GM19035 (cell line): Measurements from ENCODE around the gene COL13A1.

ENCODE experiments used
- ATAC-seq: cut with Tn5 transposase; IDR thresholded peaks from one replicate; pipeline ENCODE4 v1.9.1; 2021; ENCODE audit not compliant: unreplicated experiment

Gene COL13A1

GRCh38 chr10:69844698-69845097, 43.0 kb downstream of the COL13A1 start:
- no peak for ATAC-seq

GRCh38 chr10:69845574-69846292, 44.0 kb downstream of the COL13A1 start:
- ATAC-seq = no peak

DNA sequence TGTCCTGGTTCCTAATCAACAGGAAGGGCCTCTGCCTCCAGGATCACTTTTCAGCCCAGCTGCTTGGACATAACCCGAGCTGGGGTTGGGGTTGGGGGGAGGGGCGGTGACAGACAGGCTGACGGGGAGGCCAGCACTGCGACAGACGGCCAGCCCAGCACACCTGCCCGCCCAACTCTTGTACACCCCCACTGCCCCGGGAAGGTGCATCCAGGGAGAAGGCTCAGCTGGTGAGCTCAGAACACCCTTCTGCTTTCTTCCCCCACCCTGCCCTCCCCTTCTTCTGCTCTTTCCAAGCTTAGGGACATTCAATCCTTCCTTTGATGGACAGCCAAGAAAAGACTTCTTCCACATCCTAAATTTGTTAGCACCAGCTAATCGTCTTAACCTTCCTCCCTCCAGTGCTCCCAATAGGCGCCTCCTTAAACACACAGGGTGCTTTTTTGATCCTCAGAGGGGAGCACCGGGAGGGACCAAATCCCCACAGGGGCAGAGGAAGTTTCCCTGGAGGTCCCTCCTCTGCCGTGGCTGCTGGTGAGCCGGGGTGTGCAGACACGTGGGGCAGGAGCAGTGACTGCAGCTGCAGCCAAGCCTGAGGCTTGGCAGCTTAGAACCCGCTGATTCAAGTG, 44.7 kb downstream of the COL13A1 start:
- no peak for ATAC-seq

GRCh38 chr10:69847458-69847857, 45.8 kb downstream of the COL13A1 start:
- ATAC-seq = no peak

DNA sequence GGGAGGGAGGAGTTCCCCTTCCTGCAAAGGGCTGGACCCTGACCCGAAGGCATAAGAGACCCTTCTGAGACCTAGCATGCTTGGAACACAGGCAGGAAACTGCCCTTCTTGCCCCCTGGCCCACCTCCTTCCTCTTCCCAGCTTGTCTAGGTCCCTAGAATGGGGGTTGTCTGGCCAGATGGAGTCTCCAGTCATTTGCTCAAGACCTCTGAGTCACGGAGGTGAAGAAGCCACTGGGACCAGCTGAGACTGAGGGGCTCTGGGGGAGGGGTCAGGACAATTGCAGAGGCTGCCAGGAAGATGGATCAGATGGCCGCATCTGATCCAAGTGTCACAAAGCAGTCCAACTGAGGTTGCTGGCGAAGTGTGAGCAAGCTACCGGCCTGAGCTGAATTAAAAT, 46.2 kb downstream of the COL13A1 start:
- no peak for ATAC-seq

- ATAC-seq = no peak
These were observed 46.7 kb downstream of the COL13A1 start for GRCh38 chr10:69848454-69848853.

DNA sequence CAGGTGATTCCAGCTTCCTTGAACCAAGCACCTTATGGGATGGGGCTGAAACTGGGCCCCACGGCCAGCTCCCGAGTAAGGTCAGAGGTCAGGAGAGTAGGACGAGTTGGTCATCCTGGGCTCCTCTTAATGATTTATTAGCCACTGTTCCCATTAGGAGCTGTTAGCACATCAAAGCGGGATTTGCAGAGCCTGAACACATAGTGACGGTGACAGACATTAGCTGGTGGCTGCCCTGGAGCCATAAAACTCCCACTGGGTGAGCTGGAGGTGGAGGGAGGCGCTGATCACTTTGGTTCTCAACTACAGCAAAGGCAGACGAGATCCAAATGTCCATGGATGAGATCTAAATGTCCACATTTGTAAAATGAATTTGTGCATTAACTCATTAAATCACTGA, 48.1 kb downstream of the COL13A1 start:
- ATAC-seq = no peak

DNA sequence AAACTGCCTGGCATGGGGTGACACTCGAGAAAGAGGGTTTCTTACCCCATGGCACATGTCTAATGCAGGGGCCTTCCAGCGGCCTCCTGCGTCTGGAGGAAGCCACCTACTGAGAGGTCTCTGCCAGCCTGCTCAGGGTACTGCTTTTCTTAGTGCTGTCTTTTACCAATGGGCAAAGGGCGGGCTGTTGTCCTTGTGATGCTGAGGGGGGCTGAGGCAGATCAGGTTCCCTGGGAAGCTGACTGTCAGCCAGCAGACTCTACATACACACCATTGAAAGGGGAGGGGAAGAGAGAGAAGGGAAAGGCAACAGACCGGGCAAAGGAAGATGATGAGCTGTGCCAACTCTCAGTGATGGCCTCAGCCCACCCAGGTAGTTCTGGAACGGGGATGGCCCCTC, 48.7 kb downstream of the COL13A1 start:
- ATAC-seq = no peak

DNA sequence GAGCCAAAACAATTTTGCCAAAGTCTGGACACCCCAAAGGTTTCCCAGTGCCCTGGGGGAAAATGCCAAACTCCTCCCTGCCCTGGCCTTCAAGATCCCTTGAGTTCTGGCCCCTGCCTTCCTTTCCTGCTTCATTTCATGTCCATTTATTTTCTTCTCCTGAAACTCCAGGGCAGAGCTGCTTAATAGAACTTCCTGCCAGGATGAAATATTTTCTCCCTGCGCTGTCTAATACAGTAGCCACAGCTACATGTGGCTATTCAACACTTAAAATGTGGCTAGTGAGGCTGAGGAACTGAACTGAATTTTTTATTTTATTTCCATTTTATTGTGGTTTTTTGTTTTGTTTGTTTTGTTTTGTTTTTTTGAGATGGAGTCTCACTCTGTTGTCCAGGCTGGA, 49.6 kb downstream of the COL13A1 start:
- no peak for ATAC-seq

DNA sequence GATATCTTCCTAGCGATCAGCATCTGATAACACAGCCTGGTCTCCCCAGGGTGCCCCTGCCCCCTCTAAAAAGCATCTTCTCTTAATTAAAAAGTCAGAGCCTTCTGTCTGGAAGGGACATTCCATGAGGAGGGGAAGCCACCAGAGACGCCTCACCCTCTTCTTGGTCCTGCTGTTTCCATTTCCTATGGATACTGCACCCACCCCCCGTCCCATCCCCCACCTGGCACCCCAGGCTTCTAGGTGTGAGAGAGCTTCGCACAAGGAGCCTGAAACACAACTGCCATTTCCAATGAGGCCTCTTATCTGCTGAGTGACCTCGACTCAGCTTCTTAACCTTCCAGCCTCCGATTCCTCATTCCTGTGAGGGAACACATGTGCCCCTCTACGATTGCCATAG, 51.4 kb downstream of the COL13A1 start:
- no peak for ATAC-seq

- no peak for ATAC-seq
These were observed 53.0 kb downstream of the COL13A1 start for GRCh38 chr10:69854511-69855345.

DNA sequence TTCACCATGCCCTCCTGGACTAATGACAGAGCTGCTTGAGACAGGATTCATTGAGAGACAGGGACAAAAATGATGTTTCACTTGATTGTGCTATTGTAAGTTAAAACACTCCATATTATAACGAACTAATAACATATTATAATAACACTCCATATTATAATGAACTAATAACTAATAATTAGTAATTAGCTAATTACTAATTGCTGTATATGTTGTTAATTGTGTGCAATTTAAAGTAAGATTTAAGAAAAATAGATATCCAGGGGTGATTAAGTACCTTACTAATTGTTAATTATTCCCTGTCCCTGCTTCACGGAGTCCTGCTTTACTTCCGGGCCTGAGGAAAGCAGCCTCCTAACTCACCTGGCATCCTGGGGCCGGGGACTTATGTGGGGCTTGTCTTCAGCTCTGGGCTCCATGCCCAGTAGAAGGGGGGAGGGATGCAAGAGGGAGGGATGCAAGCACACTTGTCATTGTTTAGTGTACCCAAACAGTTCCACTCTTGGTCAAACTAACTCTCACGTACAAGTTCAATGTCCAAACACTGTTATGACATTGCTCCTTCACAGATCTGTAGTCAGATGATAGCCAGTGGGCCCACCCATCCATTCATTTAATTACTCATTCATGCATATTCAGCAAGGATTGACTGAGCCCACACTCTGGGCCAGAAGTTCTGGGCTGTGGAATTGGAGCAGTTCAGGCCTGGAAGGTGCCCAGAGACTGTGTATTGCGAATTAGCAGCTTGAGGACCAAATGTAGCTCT, 53.8 kb downstream of the COL13A1 start:
- ATAC-seq = no peak

DNA sequence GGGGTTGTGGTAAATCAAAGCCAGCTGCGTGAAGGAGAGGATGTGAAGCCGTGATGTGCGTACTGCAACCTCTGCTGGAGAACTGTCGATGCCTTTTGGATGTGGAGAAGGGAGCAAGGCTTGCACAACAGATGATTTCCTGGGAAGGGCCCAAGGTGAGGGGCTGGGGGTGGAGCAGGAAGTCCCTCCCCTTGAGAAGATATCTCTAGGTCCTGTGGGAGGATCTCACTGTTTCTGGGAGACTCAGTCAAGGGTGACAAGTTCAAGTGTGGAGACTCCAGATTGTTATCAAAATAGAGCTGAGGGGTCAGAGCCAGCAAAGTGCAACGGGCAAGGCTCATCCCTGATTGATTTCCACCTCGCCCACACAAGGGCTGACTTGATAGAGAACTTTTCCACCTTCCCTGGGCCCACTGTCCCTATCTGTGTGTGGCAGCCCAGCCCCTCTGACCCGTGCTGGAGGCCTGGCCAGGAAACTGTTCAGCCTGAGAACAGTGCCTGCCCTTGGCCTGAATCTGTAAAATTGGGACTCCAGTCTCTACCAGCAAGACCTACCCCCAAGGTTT, 55.0 kb downstream of the COL13A1 start:
- ATAC-seq = no peak

- no peak for ATAC-seq
These were observed 56.5 kb downstream of the COL13A1 start for GRCh38 chr10:69858201-69858600.

DNA sequence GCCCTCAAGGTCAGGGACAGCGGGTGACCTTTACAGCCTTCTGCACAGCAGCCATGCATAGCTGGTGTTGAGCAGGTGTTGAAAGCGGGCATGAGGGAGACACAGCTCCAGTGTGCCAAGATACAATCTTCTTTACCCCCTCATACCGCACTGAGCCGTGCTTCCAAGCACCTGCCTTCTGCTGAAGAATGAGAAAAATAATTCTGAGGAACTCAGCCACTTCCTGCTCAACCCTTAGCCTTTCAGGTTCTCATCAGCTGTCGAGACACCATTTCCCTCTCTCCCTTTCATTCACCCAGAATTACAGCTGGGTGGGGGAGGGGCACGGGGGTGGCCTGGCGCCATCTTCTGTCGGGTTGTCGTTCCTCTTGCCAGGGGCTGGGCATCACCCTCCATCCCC, 58.6 kb downstream of the COL13A1 start:
- ATAC-seq = no peak

DNA sequence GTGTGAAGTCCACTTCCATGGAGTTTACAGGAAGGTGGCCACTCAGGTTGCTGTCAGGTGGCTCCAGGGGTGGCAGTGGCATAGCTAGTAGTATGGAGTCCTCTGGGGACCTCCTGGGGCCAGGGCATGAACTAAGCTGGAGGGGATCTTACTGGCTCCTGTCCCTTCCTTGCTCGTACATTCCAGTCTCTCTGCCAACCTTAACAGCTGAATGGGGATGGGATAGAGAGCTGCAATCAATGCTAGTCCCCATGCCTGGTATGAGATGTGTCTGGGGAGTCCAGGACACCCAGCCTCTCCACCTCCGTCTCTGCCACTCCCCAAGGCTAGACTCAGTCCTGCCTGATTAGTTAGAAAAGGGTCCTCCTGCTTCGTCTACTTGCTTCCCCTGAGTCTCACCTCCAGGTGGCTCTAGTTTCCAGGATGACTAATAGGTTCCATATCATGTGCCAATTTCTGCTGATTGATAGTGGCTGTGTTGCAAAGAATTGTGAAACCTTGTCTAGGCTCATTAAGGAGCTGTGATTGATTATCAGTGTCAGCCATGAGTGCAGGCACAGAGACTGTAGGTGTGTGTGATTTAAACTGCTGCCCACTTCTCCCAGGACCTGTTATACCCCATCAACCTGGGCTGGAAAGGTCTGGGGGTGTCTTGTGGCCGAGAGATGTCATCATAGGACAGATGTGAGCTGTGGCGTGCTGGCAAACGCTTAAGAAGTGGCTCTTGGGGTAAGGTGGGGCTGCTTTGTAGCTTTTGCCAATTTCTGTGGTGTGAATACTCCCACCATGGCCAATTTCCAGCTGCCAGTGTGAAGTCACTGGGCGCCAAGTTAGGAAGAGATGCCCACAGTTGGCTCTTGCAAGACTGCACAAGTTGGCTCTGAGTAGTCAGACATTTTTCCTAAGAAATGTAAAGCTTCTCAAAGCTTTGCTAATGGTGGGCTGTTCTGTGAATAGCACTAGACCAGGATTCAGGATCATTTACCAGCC, 59.8 kb downstream of the COL13A1 start:
- no peak for ATAC-seq

- no peak for ATAC-seq
These were observed 61.3 kb downstream of the COL13A1 start for GRCh38 chr10:69862882-69863530.

- no peak for ATAC-seq
These were observed 61.9 kb downstream of the COL13A1 start for GRCh38 chr10:69863580-69863979.

DNA sequence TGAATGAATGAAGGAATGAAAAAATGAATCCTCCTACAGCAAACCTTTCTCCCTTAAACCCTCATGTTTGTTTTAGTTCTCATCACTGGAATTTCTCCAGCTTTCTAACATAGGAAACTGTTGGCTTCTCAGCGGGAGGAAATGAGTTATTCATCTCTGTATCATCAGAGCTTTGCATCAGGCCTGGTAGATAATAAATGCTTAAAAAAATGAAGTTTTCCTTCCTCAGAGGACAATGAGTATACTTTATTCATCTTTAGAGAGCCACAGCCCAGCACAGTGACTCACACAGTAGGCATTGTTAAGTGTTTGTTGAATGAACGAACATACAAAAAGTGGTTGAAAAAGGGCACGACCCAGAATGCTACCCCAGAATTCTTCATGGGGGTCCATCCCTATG, 62.6 kb downstream of the COL13A1 start:
- no peak for ATAC-seq
